Measurements from ENCODE around the gene DDX49. TPM values are rescaled to one million over a fixed set of nuclear protein-coding genes. Genes with fewer than 3 reads are reported as not detected.

The DDX49 gene
- total and polyA plus RNA-seq, 9 of the 15 experiments (the other 6 are each of a cell fraction or from before 2014, with no cell fraction given): 1.1 to 113 (median 45.7) TPM

DNA sequence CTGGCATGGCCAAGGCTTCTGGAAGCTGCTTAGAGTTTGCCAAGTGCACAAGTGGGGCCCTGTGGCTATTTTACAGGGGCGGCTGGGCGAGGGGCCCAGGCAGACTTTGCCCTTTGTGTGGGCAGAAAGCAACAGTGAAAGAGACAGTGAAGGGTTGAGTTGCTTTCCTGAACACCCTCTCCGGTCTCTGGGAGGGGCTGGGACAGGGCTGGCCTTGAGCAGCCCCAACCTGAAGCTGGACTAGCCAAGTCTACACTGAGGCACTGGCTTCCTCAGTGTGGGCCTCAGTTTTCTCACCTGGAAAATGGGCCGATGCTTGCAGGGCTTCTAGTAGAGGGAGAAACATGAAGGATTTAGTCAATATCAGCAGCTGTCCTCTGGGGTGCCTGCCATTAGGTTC lies 23.9 kb downstream of the DDX49 start:
- H3K27ac ChIP-seq (ENCODE audit: extremely low read depth, low read depth, low read length): no peak overlapping the region
- H3K4me1 ChIP-seq (replicated peaks in 1 of 2; ENCODE audit: control insufficient read depth in 2 of 2, insufficient read depth in 2 of 2, low read length in 2 of 2): peaks cover 3 to 22% of the 10 kb centered on the region in 2 experiments; a peak in 4 of 5 replicates
- no peak overlapping the region for H3K4me3 ChIP-seq
- H3K9me1 ChIP-seq (ENCODE audit: control insufficient read depth, insufficient read depth, low read length): peaks cover 5% of the 10 kb centered on the region
- DNase-seq (ENCODE audit: extremely low read depth in 1 of 4, low spot score in 3 of 4) (no peak), FAIRE-seq (no peak), ATAC-seq (no peak)
- H4K20me1 ChIP-seq (replicated peaks; ENCODE audit: control insufficient read depth, insufficient read depth, low read length): peaks cover 5% of the 10 kb centered on the region
- no peak overlapping the region for H3K9ac ChIP-seq (ENCODE audit: insufficient read depth in 1 of 2, low read depth in 2 of 2, low read length in 2 of 2)
- H3K4me2 ChIP-seq (ENCODE audit: insufficient read depth, low read length): no peak overlapping the region
- 4% methylated on average over 4 of the region's 4 CpGs for WGBS (ENCODE audit: insufficient coverage, low coverage, missing lambda C conversion rate)
- intact Hi-C loops (cut with micrococcal nuclease) (loop anchor here (5.0 kb wide), 1 partner anchor 44 kb away; no protein-coding TSS in a partner anchor), in situ Hi-C loops (cut with MboI) (no loop called here)
- H3K27me3 ChIP-seq (ENCODE audit: control insufficient read depth in 2 of 2, insufficient read depth in 2 of 2, low read length in 2 of 2): peaks cover 0 to 13% of the 10 kb centered on the region in 2 experiments; a peak in 1 of 5 replicates
- TF ChIP-seq CBX1 (IDR thresholded peaks at IDR 0.05; ENCODE audit: low read depth) (peak; percentile 66; the same call in 1 of the 2 replicates), KDM1A (IDR thresholded peaks at IDR 0.05) (peak; percentile 54 to 80), PRMT5 (CRISPR knock-in tag; IDR thresholded peaks at IDR 0.05) (0 out of 2 replicates have a peak, but pooled peaks have one; percentile 16), RCOR1 (IDR thresholded peaks at IDR 0.05; ENCODE audit: borderline replicate concordance in 1 of 2, low read depth in 2 of 2, low read length in 2 of 2) (peak; percentile 20 to 40; a peak in 2 of 4 replicates), SMARCA5 (IDR thresholded peaks at IDR 0.05) (0 out of 2 replicates have a peak, but pooled peaks have one; percentile 42), RAD21 (CRISPR knock-in tag; conservative IDR thresholded peaks at IDR 0.05 in 1 of 2, IDR thresholded peaks at IDR 0.05 in 1 of 2) (no peak), BCOR (IDR thresholded peaks at IDR 0.05) (peak; percentile 90), HDAC2 (IDR thresholded peaks at IDR 0.05) (peak; percentile 68; the same call in 1 of the 2 replicates), CHD4 (IDR thresholded peaks at IDR 0.05; ENCODE audit: insufficient read depth, insufficient replicate concordance, low read depth, low read length, poor library complexity, severe bottlenecking) (peak; percentile 86), ZNF583 (CRISPR knock-in tag; IDR thresholded peaks at IDR 0.05) (no peak), NFRKB (IDR thresholded peaks at IDR 0.05; ENCODE audit: low read depth) (no peak), ADNP (tag; IDR thresholded peaks at IDR 0.05) (peak; percentile 83), RBM25 (IDR thresholded peaks at IDR 0.05; ENCODE audit: low read depth, low read length, severe bottlenecking) (peak; percentile 86), MXI1 (IDR thresholded peaks at IDR 0.05; ENCODE audit: low read depth, low read length) (no peak)
- no peaks in the 10 kb centered on the region for H3K9me3 ChIP-seq (replicated peaks; ENCODE audit: control insufficient read depth, insufficient read depth, low read depth, low read length)
- CTCF ChIA-PET (ENCODE audit: low intra/inter-chr PET ratio): no interaction called here
- no peaks in the 10 kb centered on the region for H3K36me3 ChIP-seq (ENCODE audit: control insufficient read depth, insufficient read depth, low read length)
- BruUV-seq (replicated peaks): no TSS peak
- no peaks in the 10 kb centered on the region for H3K79me2 ChIP-seq (ENCODE audit: control insufficient read depth, insufficient read depth, low read length)
- POLR2A ChIA-PET: interaction anchor here (0.9 kb wide), 1 partner anchor 24 kb away, joined by 3 read pairs; the partner anchor contains the start of genes COPE and DDX49
- no peak overlapping the region for H2AFZ ChIP-seq (ENCODE audit: low read depth, low read length)

Measured in K562 (cell line).